HepG2 (cell line): ENCODE data around the gene WDR11. TPM values are rescaled to one million over a fixed set of nuclear protein-coding genes. Genes with fewer than 3 reads are reported as not detected.
A peak's percentile ranks its signal among the peaks of the same experiment; 100 is the strongest.

Experiments
- ADNP ChIP-seq: sonication (generic); formaldehyde crosslinking; IDR thresholded peaks from 2 replicates; pipeline ENCODE4 v1.4.0; 2020; ENCODE audit warnings: missing genetic modification reagents
- CREB1 ChIP-seq, 2 experiments: fragments of 450-650 bp in 1 of 2; IDR thresholded peaks; 2 replicates each; pipeline ENCODE4 v1.6.1; 2016 to 2017; ENCODE audit warnings: control low read depth in 1 of 2, mild to moderate bottlenecking in 1 of 2, missing compliant biosample characterization in 1 of 2, missing genetic modification characterization in 1 of 2
- ESRRA ChIP-seq: sonication (generic); formaldehyde crosslinking; IDR thresholded peaks from 2 replicates; pipeline ENCODE4 v1.5.1; 2020; ENCODE audit warnings: mild to moderate bottlenecking, low read depth, missing genetic modification reagents
- FOSL2 ChIP-seq: sonication (generic); formaldehyde crosslinking; IDR thresholded peaks from 2 replicates; pipeline ENCODE4 v1.4.0; 2020; ENCODE audit warnings: missing genetic modification reagents
- FOXO1 ChIP-seq: sonication (generic); formaldehyde crosslinking; IDR thresholded peaks from 2 replicates; pipeline ENCODE4 v1.4.0; 2020; ENCODE audit warnings: missing genetic modification reagents
- HNRNPLL ChIP-seq: fragments of 200-400 bp; formaldehyde crosslinking; IDR thresholded peaks from 2 replicates; pipeline ENCODE4 v1.6.1; 2017; ENCODE audit warnings: mild to moderate bottlenecking, low read depth, low read length; ENCODE audit not compliant: poor library complexity, severe bottlenecking
- KAT8 ChIP-seq: IDR thresholded peaks from 2 replicates; pipeline ENCODE4 v1.6.1; 2016; ENCODE audit warnings: missing genetic modification reagents, missing compliant biosample characterization
- MIXL1 ChIP-seq: IDR thresholded peaks from 2 replicates; pipeline ENCODE4 v1.6.1; 2016
- PRPF4 ChIP-seq: fragments of 200-400 bp; formaldehyde crosslinking; IDR thresholded peaks from 2 replicates; pipeline ENCODE4 v1.6.1; 2016; ENCODE audit warnings: low read length, low read depth; ENCODE audit not compliant: poor library complexity, severe bottlenecking
- REPIN1 ChIP-seq: sonication (generic); formaldehyde crosslinking; IDR thresholded peaks from 2 replicates; pipeline ENCODE4 v1.8.0; 2022; ENCODE audit warnings: missing genetic modification reagents, low read depth, mild to moderate bottlenecking, borderline replicate concordance
- STAG1 ChIP-seq: sonication (generic); formaldehyde crosslinking; IDR thresholded peaks from 2 replicates; pipeline ENCODE4 v1.4.0; 2020; ENCODE audit warnings: missing genetic modification reagents
- ZFP1 ChIP-seq: IDR thresholded peaks from 2 replicates; pipeline ENCODE4 v1.6.1; 2016
- ZNF44 ChIP-seq: sonication (generic); formaldehyde crosslinking; IDR thresholded peaks from 2 replicates; pipeline ENCODE4 v1.5.1; 2020; ENCODE audit warnings: mild to moderate bottlenecking, missing genetic modification reagents
- ZSCAN30 ChIP-seq: sonication (generic); formaldehyde crosslinking; IDR thresholded peaks from 2 replicates; pipeline ENCODE4 v1.5.0; 2020; ENCODE audit warnings: mild to moderate bottlenecking, missing genetic modification reagents
- polyA plus RNA-seq, 8 experiments: library from polyadenylated mRNA; depleted of rRNA in 3 of 8; stranded (reverse) in 7 of 8; unstranded in 1 of 8; fragments of >200 nt; fragmentation: Illumina TruSeq in 4 of 8; extraction: Trizol in 4 of 8; gene quantifications; 2 replicates each; pipeline versions ENCODE4 v1.2.1 to v1.2.3, GENCODE V29; 2011 to 2016; ENCODE audit warnings: low read depth in 4 of 8, missing spikeins in 1 of 8, mixed read lengths in 1 of 8; ENCODE audit not compliant: insufficient read depth in 1 of 8
- total RNA-seq, 5 experiments: library from RNA; depleted of rRNA; stranded (reverse); fragments of >200 nt; fragmentation: Illumina TruSeq; extraction: Trizol; gene quantifications; 2 replicates each; pipeline ENCODE4 v1.2.3, GENCODE V29; 2016; ENCODE audit warnings: low read depth in 1 of 5
- TF ChIP-seq, protein P1 (sequence below): sonication (generic); formaldehyde crosslinking; IDR thresholded peaks from 2 replicates; pipeline ENCODE4 v1.4.0; 2020; ENCODE audit warnings: missing genetic modification reagents, borderline replicate concordance
- TF ChIP-seq, protein P2 (sequence below): sonication (generic); formaldehyde crosslinking; IDR thresholded peaks from 2 replicates; pipeline ENCODE4 v1.4.0; 2020; ENCODE audit warnings: missing genetic modification reagents
- TF ChIP-seq, protein P3 (sequence below): sonication (generic); formaldehyde crosslinking; IDR thresholded peaks from 2 replicates; pipeline ENCODE4 v1.8.1; 2022; ENCODE audit warnings: low read depth, mild to moderate bottlenecking, missing genetic modification reagents
- TF ChIP-seq, protein P4 (sequence below): fragments of 450-650 bp; IDR thresholded peaks from 2 replicates; pipeline ENCODE4 v1.6.1; 2016

The WDR11 gene
- total and polyA plus RNA-seq, 2 of the 13 experiments (the other 11 are each of a cell fraction or from before 2014, with no cell fraction given) = 38.0 to 45.2 TPM

DNA sequence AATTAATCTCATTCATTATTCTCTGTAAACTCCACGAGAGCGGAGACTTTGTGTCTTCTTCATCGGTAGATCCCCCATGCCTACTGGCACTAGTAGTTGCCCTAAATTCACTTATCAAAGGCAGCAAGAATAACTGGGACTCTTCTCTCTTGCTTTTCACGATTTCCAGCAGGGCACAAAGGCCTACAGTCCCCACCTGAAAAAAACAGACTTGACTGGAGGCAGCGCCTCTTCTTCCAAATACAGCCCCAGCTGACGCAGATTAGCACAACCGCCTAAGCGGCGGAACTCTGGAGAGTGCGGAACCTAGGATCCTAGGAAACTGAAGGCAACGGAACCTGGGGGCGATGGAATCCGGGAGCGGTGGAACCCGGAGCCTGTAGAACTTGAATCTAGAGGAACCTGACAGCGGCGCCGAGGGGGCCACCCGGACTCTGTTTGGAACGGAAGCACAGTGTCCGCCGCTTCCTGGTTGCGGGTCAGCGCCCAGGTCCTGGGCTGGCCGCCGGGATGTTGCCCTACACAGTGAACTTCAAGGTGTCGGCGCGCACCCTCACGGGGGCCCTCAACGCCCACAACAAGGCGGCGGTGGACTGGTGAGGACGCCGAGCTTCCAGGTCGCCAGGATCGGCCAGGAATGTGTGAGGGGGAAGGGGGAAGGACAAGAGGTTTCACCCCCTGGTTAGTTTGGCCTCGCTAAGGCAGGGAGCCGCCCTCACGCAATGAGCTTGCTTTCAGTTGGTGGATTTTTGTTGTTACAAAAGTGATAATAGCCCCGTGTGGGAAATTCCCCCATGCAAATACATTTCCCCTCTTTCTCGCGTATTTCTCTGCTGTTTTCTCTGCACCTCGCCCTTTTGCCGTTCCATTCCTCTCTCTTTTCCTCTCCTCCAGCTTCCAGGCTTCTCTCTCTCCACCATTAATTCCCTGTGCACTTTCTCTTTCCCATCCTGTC lies at the start of gene WDR11 (continued):
- TF ChIP-seq, protein P1, sequence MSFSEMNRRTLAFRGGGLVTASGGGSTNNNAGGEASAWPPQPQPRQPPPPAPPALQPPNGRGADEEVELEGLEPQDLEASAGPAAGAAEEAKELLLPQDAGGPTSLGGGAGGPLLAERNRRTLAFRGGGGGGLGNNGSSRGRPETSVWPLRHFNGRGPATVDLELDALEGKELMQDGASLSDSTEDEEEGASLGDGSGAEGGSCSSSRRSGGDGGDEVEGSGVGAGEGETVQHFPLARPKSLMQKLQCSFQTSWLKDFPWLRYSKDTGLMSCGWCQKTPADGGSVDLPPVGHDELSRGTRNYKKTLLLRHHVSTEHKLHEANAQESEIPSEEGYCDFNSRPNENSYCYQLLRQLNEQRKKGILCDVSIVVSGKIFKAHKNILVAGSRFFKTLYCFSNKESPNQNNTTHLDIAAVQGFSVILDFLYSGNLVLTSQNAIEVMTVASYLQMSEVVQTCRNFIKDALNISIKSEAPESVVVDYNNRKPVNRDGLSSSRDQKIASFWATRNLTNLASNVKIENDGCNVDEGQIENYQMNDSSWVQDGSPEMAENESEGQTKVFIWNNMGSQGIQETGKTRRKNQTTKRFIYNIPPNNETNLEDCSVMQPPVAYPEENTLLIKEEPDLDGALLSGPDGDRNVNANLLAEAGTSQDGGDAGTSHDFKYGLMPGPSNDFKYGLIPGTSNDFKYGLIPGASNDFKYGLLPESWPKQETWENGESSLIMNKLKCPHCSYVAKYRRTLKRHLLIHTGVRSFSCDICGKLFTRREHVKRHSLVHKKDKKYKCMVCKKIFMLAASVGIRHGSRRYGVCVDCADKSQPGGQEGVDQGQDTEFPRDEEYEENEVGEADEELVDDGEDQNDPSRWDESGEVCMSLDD = peak; percentile 77; the same call in 1 of the 2 replicates
- TF ChIP-seq PRPF4 (no peak), HNRNPLL (peak; percentile 73), ZFP1 (CRISPR knock-in tag) (peak; percentile 96), CREB1 (IDR thresholded peaks at IDR 0.05) (peak; percentile 32), CREB1 (CRISPR knock-in tag; IDR thresholded peaks at IDR 0.05) (peak; percentile 66), KAT8 (peak; percentile 99), MIXL1 (CRISPR knock-in tag) (peak; percentile 85), REPIN1 (CRISPR knock-in tag) (peak; percentile 97), ZNF44 (CRISPR knock-in tag) (no peak), ADNP (CRISPR knock-in tag) (no peak), FOSL2 (CRISPR knock-in tag) (peak; percentile 49; the same call in 1 of the 2 replicates), ESRRA (CRISPR knock-in tag) (0 out of 2 replicates have a peak, but pooled peaks have one; percentile 59), ZSCAN30 (CRISPR knock-in tag) (no peak), FOXO1 (CRISPR knock-in tag) (peak; percentile 49; the same call in 1 of the 2 replicates), STAG1 (CRISPR knock-in tag) (peak; percentile 7; the same call in 1 of the 2 replicates)
- TF ChIP-seq, protein P2, sequence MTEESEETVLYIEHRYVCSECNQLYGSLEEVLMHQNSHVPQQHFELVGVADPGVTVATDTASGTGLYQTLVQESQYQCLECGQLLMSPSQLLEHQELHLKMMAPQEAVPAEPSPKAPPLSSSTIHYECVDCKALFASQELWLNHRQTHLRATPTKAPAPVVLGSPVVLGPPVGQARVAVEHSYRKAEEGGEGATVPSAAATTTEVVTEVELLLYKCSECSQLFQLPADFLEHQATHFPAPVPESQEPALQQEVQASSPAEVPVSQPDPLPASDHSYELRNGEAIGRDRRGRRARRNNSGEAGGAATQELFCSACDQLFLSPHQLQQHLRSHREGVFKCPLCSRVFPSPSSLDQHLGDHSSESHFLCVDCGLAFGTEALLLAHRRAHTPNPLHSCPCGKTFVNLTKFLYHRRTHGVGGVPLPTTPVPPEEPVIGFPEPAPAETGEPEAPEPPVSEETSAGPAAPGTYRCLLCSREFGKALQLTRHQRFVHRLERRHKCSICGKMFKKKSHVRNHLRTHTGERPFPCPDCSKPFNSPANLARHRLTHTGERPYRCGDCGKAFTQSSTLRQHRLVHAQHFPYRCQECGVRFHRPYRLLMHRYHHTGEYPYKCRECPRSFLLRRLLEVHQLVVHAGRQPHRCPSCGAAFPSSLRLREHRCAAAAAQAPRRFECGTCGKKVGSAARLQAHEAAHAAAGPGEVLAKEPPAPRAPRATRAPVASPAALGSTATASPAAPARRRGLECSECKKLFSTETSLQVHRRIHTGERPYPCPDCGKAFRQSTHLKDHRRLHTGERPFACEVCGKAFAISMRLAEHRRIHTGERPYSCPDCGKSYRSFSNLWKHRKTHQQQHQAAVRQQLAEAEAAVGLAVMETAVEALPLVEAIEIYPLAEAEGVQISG = peak; percentile 95
- TF ChIP-seq, protein P3, sequence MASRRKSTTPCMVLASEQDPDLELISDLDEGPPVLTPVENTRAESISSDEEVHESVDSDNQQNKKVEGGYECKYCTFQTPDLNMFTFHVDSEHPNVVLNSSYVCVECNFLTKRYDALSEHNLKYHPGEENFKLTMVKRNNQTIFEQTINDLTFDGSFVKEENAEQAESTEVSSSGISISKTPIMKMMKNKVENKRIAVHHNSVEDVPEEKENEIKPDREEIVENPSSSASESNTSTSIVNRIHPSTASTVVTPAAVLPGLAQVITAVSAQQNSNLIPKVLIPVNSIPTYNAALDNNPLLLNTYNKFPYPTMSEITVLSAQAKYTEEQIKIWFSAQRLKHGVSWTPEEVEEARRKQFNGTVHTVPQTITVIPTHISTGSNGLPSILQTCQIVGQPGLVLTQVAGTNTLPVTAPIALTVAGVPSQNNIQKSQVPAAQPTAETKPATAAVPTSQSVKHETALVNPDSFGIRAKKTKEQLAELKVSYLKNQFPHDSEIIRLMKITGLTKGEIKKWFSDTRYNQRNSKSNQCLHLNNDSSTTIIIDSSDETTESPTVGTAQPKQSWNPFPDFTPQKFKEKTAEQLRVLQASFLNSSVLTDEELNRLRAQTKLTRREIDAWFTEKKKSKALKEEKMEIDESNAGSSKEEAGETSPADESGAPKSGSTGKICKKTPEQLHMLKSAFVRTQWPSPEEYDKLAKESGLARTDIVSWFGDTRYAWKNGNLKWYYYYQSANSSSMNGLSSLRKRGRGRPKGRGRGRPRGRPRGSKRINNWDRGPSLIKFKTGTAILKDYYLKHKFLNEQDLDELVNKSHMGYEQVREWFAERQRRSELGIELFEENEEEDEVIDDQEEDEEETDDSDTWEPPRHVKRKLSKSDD (CRISPR knock-in tag) = 0 out of 2 replicates have a peak, but pooled peaks have one; percentile 20
- TF ChIP-seq, protein P4, sequence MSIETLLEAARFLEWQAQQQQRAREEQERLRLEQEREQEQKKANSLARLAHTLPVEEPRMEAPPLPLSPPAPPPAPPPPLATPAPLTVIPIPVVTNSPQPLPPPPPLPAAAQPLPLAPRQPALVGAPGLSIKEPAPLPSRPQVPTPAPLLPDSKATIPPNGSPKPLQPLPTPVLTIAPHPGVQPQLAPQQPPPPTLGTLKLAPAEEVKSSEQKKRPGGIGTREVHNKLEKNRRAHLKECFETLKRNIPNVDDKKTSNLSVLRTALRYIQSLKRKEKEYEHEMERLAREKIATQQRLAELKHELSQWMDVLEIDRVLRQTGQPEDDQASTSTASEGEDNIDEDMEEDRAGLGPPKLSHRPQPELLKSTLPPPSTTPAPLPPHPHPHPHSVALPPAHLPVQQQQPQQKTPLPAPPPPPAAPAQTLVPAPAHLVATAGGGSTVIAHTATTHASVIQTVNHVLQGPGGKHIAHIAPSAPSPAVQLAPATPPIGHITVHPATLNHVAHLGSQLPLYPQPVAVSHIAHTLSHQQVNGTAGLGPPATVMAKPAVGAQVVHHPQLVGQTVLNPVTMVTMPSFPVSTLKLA = no peak
